T-helper 1 cell treated with Interleukin-12 subunit alpha and Interleukin-12 subunit beta and Interleukin-4 antibody, amounts not matched to agents 30 ng/mL and 1 ng/mL, for 36 hours (primary cell): ENCODE data around the gene GPR152. TPM values are rescaled to one million over a fixed set of nuclear protein-coding genes. Genes with fewer than 3 reads are reported as not detected.
"Not testable (repeated sequence)": the region's sequence is repeated elsewhere in the genome, so short reads cannot be mapped to it uniquely, and the experiment has no call there.

ENCODE experiments used
- intact Hi-C: fragments of 100-400 bp; cut with micrococcal nuclease; formaldehyde crosslinking; loops from one replicate; pipeline ENCODE4 v1.15.1; 2024
- total RNA-seq: library from RNA; stranded (reverse); gene quantifications from 2 replicates; pipeline ENCODE4 v1.2.3, GENCODE V29; 2022

Gene GPR152
- total RNA-seq, 1 donor from 2014 or later: not detected

GRCh38 chr11:67489203-67489884, 36.8 kb upstream of the GPR152 start:
- intact Hi-C loops: loop anchor here (10.0 kb wide), 1 partner anchor 1875 kb away; the partner anchor contains the start of genes MAP3K11 and PCNX3

GRCh38 chr11:67486481-67487195, 34.1 kb upstream of the GPR152 start:
- intact Hi-C loops: loop anchor here (10.0 kb wide), 1 partner anchor 1872 kb away; the partner anchor contains the start of genes MAP3K11 and PCNX3

GRCh38 chr11:67485873-67486361, 33.4 kb upstream of the GPR152 start:
- intact Hi-C loops: loop anchor here (2.0 to 10.0 kb wide), 2 partner anchors 47 to 1871 kb away; partner anchors contain the start of genes MAP3K11 and PCNX3

- intact Hi-C loops: loop anchor here (1.0 to 10.0 kb wide), 7 partner anchors 46 to 1870 kb away; partner anchors contain the start of genes MAP3K11, PCNX3, POLD4 and RPS6KB2
Measured at GRCh38 chr11:67484847-67485311, 32.4 kb upstream of the GPR152 start.

- intact Hi-C loops: loop anchor here (1.0 to 10.0 kb wide), 12 partner anchors 20 to 1869 kb away; partner anchors contain the start of genes CDK2AP2, MAP3K11, NDUFV1 and PCNX3
Measured at GRCh38 chr11:67483831-67484665, 31.5 kb upstream of the GPR152 start.

GRCh38 chr11:67482827-67483798, 30.6 kb upstream of the GPR152 start, which contains the start of gene AIP:
Gene AIP (plus strand): TSS chr11:67483026. CDS start chr11:67483159, 133 bp downstream.
- intact Hi-C loops: loop anchor here (1.0 to 10.0 kb wide), 8 partner anchors 14 to 1868 kb away; partner anchors contain the start of genes CDK2AP2, MAP3K11, NDUFV1 and PCNX3

- intact Hi-C loops: loop anchor here (1.0 to 10.0 kb wide), 3 partner anchors 13 to 1868 kb away; partner anchors contain the start of genes MAP3K11, PCNX3 and TMEM134
Measured at GRCh38 chr11:67482275-67482826, 29.8 kb upstream of the GPR152 start.

- intact Hi-C loops: not testable (repeated sequence)
Measured at GRCh38 chr11:67477344-67478050, 25.0 kb upstream of the GPR152 start.

- intact Hi-C loops: not testable (repeated sequence)
Measured at GRCh38 chr11:67476692-67477091, 24.2 kb upstream of the GPR152 start.

GRCh38 chr11:67472882-67473281, 20.4 kb upstream of the GPR152 start:
- intact Hi-C loops: no loop called here

GRCh38 chr11:67470337-67471002, 17.9 kb upstream of the GPR152 start:
- intact Hi-C loops: no loop called here

GRCh38 chr11:67469508-67469811, 16.9 kb upstream of the GPR152 start:
- intact Hi-C loops: loop anchor here (1.0 kb wide), 8 partner anchors 13 to 137 kb away; partner anchors contain the start of genes NDUFV1, POLD4, PPP1CA and RPS6KB2

GRCh38 chr11:67468759-67469507, 16.4 kb upstream of the GPR152 start, which contains the start of gene TMEM134:
Gene TMEM134 (minus strand): TSS chr11:67469251. CDS start chr11:67469192, 59 bp downstream.
- intact Hi-C loops: loop anchor here (1.0 kb wide), 8 partner anchors 13 to 137 kb away; partner anchors contain the start of genes NDUFV1, POLD4, PPP1CA and RPS6KB2

- intact Hi-C loops: no loop called here
Measured at GRCh38 chr11:67468456-67468758, 15.9 kb upstream of the GPR152 start.

- intact Hi-C loops: no loop called here
Measured at GRCh38 chr11:67468056-67468455, 15.5 kb upstream of the GPR152 start.

GRCh38 chr11:67466962-67467771, 14.6 kb upstream of the GPR152 start:
- intact Hi-C loops: no loop called here
